Measurements from ENCODE around the gene DDOST.

DNA sequence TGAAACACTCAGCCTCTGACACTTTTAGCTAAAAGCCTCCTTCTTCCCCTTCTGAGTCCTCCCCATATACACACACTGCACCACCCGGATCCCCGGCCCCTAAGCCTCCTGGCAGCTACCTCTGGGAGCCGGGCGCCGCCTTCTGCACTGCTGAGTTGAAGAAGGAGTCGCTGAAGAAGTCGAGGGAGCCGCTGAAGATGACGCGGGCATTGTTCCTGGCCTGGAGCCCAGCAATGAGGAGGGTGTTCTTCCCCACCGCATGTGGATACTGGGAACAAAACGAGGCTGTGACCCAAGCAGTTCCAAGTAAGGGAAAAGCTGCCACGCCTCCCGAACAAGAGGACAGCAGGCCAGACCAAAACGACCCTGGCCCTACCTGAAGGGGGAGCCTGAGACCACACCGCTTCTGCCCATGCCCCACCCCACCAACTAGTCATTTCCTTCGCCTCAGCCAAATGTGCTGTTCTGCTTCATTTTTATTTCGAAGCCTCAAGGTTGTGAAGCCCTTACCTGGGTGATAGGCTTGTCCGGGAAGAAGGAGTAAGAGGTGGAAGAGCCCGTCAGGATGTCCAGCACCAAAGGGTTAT, 7.0 kb downstream of the DDOST start:
- no peak for TF ChIP-seq EZH2 (IDR thresholded peaks at IDR 0.05; ENCODE audit: borderline replicate concordance, low read length)
- TF ChIP-seq, protein P1, sequence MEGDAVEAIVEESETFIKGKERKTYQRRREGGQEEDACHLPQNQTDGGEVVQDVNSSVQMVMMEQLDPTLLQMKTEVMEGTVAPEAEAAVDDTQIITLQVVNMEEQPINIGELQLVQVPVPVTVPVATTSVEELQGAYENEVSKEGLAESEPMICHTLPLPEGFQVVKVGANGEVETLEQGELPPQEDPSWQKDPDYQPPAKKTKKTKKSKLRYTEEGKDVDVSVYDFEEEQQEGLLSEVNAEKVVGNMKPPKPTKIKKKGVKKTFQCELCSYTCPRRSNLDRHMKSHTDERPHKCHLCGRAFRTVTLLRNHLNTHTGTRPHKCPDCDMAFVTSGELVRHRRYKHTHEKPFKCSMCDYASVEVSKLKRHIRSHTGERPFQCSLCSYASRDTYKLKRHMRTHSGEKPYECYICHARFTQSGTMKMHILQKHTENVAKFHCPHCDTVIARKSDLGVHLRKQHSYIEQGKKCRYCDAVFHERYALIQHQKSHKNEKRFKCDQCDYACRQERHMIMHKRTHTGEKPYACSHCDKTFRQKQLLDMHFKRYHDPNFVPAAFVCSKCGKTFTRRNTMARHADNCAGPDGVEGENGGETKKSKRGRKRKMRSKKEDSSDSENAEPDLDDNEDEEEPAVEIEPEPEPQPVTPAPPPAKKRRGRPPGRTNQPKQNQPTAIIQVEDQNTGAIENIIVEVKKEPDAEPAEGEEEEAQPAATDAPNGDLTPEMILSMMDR (conservative IDR thresholded peaks at IDR 0.05 in 1 of 2, IDR thresholded peaks at IDR 0.05 in 1 of 2; ENCODE audit: extremely low read depth in 1 of 2, insufficient read depth in 1 of 2, low read depth in 1 of 2, low read length in 2 of 2): no peak
